ENCODE measurements around the gene RASSF6.
"Not testable (repeated sequence)": the region's sequence is repeated elsewhere in the genome, so short reads cannot be mapped to it uniquely, and the experiment has no call there.

The RASSF6 gene
- 0 to 0.88 reads per million in 2 donors for total RNA-seq

GRCh38 chr4:73620115-73620792 lies at the start of gene RASSF6:
RASSF6 (minus strand) TSS chr4:73620436; CDS start chr4:73611795, 8,641 bp downstream.
- no peak for DNase-seq

GRCh38 chr4:73669410-73670183 lies 49.4 kb upstream of the RASSF6 start:
- no peak for DNase-seq

- DNase-seq = no peak
Observed at GRCh38 chr4:73668782-73669201, 48.6 kb upstream of the RASSF6 start.

- not testable (repeated sequence) for DNase-seq
Observed at GRCh38 chr4:73665924-73666323, 45.7 kb upstream of the RASSF6 start.

- no peak for DNase-seq
Observed at GRCh38 chr4:73664470-73664869, 44.2 kb upstream of the RASSF6 start.

- no peak for DNase-seq
Observed at GRCh38 chr4:73663576-73663975, 43.3 kb upstream of the RASSF6 start.

- DNase-seq = peak in 1 of 5 experiments; percentile 33
Observed at GRCh38 chr4:73662709-73663546, 42.7 kb upstream of the RASSF6 start.

GRCh38 chr4:73661646-73662119 lies 41.4 kb upstream of the RASSF6 start:
- DNase-seq = no peak

GRCh38 chr4:73660808-73661207 lies 40.6 kb upstream of the RASSF6 start:
- no peak for DNase-seq

GRCh38 chr4:73653695-73654106 lies 33.5 kb upstream of the RASSF6 start:
- DNase-seq = peak in 1 of 5 experiments; percentile 55

- no peak for DNase-seq
Observed at GRCh38 chr4:73650250-73650649, 30.0 kb upstream of the RASSF6 start.

GRCh38 chr4:73648478-73648877 lies 28.2 kb upstream of the RASSF6 start:
- no peak for DNase-seq

- DNase-seq = no peak
Observed at GRCh38 chr4:73646117-73646516, 25.9 kb upstream of the RASSF6 start.

GRCh38 chr4:73631565-73632226 lies 11.5 kb upstream of the RASSF6 start:
- no peak for DNase-seq

- DNase-seq = not testable (repeated sequence)
Observed at GRCh38 chr4:73628834-73629233, 8.6 kb upstream of the RASSF6 start.

GRCh38 chr4:73621357-73621756 lies 1.1 kb upstream of the RASSF6 start:
- DNase-seq = no peak

- DNase-seq = no peak
Observed at GRCh38 chr4:73619346-73619745, 890 bp downstream of the RASSF6 start.

GRCh38 chr4:73617256-73617655 lies 3.0 kb downstream of the RASSF6 start:
- DNase-seq = no peak

- DNase-seq = no peak
Observed at GRCh38 chr4:73615613-73616012, 4.6 kb downstream of the RASSF6 start.

GRCh38 chr4:73614311-73614867 lies 5.8 kb downstream of the RASSF6 start:
- no peak for DNase-seq

- DNase-seq = no peak
Observed at GRCh38 chr4:73613130-73613529, 7.1 kb downstream of the RASSF6 start.

GRCh38 chr4:73612032-73612431 lies 8.2 kb downstream of the RASSF6 start:
- DNase-seq = no peak
